Fibroblast of skin of abdomen (primary cell): Measurements from ENCODE around the gene PDE3A. TPM values are rescaled to one million over a fixed set of nuclear protein-coding genes. Genes with fewer than 3 reads are reported as not detected.
"Not testable (repeated sequence)": the region's sequence is repeated elsewhere in the genome, so short reads cannot be mapped to it uniquely, and the experiment has no call there.

Experiments
- DNase-seq: peaks from one replicate; pipeline ENCODE4 v3.0.0-alpha.2; 2013
- polyA plus RNA-seq, 2 experiments: library from polyadenylated mRNA; unstranded; fragments of 120-200 nt; gene quantifications; one replicate each; pipeline ENCODE4 v1.2.1, GENCODE V29; 2013; ENCODE audit not compliant: insufficient read length in 2 of 2

The PDE3A gene
- 1.8 TPM for polyA plus RNA-seq (2013, experiment 1 of 2; ENCODE audit: insufficient read length)
- polyA plus RNA-seq (2013, experiment 2 of 2; ENCODE audit: insufficient read length) = 1.7 TPM

- peak; percentile 81 for DNase-seq
Observed at GRCh38 chr12:20368114-20368650, at the start of gene PDE3A. PDE3A (plus strand) TSS chr12:20368537; CDS start chr12:20369285, 748 bp downstream.

- DNase-seq = no peak
Observed at GRCh38 chr12:20319366-20319765, 49.0 kb upstream of the PDE3A start.

DNA sequence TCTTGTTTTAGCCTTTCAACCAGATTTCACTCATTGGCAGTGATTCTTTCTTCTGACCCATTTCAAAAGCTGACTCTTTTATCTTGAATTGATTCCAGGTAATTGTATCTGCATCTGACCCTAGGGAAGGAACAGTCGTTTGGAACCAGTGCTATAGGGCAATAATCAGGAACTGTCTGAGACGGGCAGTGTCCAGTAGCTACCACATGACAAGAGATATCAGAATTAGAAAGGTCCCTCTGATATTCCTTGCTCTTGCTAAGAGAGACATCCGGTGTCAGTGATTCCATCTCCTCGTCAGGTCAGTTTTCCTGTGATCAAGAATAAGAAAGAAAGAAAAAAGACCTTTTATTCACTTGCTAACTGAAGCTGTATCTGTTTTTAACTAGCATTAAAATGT is 47.8 kb upstream of the PDE3A start:
- no peak for DNase-seq

DNA sequence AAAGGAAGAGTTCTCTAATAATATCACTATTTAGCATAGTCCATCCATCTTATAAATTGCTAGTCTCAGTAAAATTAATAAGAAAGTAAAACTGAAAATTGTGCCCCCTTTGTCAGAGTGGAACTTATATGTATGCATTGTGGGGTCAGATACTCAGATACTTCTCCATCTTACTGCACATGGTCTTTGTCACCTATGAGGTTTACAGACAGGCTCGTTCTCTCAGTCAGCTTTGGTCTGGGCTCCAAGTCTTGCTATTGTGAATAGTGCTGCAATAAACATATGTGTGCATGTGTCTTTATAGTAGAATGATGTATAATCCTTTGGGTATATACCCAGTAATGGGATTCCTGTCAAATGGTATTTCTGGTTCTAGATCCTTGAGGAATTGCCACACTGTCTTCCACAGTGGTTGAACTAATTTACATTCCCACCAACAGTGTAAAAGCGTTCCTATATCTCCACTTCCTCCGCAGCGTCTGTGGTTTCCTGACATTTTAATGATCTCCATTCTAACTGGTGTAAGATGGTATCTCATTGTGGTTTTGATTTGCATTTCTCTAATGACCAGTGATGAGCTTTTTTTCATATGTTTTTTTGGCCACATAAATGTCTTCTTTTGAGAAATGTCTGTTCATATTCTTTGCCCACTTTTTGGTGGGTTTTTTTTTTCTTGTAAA is 37.4 kb upstream of the PDE3A start:
- DNase-seq = not testable (repeated sequence)

GRCh38 chr12:20339060-20339459 is 29.3 kb upstream of the PDE3A start:
- peak; percentile 50 for DNase-seq

DNA sequence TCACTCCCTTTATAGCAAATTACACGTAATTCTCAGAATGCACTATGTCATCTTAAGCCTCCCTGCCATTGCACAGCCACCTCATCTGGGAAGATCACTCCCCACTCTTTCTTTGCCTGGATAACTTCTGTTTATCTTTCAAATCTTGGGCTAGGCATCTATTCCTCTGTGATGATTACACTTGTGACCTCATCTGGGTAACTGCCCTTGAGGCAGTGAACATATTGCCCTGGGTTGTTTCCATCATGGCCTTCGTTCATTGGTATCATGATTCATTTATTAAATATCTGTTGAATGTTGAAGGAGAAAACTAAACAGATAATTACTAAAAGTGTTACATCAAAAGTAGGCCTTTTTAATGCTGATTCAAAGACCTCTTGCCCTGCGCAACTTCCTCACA is 26.2 kb upstream of the PDE3A start:
- peak; percentile 14 for DNase-seq

DNA sequence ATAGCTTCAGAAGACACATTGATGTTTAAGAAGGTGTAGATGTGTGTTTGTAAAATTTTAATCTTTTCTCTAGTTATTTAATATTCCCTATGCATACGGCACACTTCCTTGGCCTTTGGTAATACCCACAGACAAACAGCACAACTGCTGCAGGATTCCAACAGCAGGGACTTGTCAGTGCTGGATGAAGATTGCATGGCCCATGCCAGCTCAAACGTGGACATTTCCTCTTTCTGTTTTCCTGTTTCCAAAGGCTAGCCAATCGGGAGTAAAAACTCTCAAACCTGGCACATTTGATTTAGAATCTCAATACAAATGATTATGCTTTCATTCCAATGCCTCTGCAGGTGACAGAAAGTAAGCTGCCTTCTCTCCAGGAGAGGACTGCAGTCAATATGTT is 22.5 kb upstream of the PDE3A start:
- no peak for DNase-seq

- no peak for DNase-seq
Observed at GRCh38 chr12:20350026-20350425, 18.3 kb upstream of the PDE3A start.

GRCh38 chr12:20350495-20350894 is 17.8 kb upstream of the PDE3A start:
- DNase-seq = peak; percentile 64

- DNase-seq = no peak
Observed at GRCh38 chr12:20351406-20351805, 16.9 kb upstream of the PDE3A start.

DNA sequence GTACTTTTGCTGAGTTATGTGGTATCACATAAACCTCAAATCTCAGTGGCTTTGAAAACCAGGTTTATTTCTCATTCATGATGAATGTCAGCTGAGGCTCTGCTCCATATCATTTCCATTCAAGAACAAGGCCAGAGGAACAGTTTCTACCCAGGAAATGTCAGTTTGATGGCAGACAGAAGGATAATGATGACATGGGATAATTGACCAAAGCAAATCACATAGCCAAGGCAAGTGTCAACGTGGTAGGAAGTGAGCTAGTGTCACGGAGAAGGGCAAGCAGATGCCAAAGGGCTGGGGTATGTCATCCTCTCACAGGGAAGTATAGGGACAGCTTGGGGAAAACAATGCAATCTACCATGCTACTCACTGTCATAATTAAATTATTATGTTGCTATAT is 12.3 kb upstream of the PDE3A start:
- DNase-seq = no peak

DNA sequence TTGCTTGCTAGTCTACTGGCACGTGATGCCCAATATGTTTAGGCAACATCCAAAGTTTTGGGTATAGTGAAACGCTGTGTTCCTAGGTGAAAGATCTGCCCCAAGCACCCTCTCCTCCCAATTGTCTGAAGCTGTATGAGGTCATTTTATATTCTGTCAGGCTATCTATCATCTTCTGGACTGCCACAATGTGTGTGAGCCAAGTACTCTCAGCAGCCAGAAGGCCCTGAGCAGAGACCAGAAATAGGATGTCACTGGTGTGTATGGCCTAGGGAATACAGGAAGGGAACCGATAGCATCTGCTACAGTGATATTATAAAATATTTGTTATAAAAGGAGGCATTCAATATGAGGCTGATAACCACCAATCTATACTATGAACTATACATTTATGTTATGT is 7.9 kb upstream of the PDE3A start:
- no peak for DNase-seq

- no peak for DNase-seq
Observed at GRCh38 chr12:20361416-20361815, 6.9 kb upstream of the PDE3A start.

DNA sequence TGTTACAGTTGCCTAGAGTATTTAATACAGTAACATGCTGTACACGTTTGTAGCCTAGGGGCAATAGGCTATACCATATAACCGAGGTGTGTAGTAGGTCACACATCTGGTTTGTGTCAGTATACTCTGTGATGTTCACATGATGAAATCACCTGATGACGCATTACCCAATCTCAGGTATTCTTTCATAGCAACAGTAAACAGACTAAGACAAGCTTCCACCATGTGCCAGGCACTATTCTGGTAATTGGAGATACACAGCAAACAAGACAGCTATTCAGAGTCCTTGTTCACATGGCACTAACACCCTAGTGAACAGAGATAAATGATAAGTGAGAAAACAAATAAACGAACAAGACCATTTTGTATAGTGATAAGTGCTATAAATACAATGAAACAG is 3.8 kb upstream of the PDE3A start:
- no peak for DNase-seq

DNA sequence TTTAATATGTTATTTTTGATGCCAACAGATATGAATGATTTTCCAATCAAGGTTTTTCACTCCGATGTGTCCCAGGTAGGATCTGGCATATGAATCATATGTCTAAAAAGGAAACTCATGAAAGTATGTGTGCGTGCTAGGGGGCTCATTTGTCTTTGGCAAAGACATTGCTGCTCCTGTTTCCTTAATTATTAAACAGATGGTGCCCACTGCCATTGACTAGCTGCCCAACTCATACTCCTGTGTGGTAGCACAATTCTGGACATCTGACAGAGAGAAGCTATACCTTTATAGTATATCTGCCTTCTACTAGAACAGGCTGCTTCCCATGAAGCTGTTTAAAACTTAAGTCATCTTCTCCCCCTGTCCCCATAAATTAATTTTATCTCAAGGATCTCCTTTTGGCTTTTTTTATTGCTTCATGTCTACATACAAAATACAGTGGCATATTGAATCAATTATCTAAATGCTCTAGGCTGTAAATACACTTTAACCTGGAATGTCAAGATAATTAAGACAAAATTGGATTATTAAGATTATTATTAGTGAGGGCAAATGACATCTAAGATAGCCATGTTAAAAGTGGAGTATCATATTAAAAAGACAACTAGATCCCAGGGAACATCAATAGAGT is 1.4 kb upstream of the PDE3A start:
- DNase-seq = peak; percentile 6

DNA sequence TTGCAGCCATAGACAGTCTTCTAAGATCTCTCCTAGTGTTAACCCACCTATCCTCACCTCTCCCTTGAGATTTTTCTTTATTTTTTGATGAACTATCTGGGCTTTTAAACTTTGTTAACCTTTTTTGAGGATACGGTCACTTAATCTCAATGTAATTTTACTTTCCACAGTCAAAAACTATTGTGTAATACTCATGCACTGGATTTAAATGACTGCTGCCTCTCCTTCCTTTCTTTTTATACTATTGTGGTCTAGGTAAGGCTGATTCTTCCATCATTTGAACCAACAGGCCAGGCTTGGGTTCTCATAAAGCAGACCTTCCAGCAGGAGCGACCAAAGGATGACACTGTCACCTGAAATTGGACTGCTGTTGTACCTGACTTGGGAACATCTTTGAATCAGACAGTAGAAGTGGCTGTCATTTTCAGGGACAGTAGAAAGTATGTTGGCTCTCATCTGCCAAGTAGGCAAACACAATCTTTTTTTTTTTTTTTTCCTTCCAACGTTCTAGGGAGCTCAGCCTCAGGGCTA is 689 bp upstream of the PDE3A start:
- no peak for DNase-seq

GRCh38 chr12:20368651-20369304 is 441 bp downstream of the PDE3A start:
- DNase-seq = peak; percentile 47

GRCh38 chr12:20369305-20370013 is 1.1 kb downstream of the PDE3A start:
- DNase-seq = peak; percentile 66

- DNase-seq = no peak
Observed at GRCh38 chr12:20370014-20370386, 1.7 kb downstream of the PDE3A start.

DNA sequence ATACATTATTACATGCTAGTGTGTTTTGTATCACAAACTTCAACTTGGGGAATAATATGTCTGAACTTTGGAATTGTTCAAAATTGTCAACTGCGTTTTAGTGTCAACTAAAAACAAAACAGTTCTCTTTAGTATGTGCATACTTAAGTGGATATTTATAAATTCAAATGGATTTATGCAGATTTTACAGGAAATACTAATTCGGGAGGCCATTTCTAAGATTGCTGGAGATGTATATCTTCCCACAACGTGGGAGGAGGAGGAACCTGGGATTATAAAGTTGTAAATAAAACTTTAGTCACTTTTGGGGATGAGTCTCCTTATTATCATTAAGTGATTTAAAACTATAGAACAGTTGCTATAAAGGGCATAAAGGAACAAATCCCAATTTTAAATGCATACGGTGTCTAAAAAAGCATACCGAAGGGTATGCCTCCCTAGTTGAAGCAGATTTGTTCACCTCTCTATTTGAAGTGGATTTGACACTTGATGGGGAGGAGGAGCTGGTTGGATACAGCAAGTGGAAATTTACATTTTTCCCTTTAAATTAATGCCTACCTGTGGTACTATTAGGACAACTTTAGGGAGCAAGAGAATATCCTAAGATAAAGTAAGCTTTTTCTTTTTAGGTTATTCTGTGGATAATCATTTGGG is 2.7 kb downstream of the PDE3A start:
- DNase-seq = no peak

- DNase-seq = no peak
Observed at GRCh38 chr12:20372326-20373096, 4.2 kb downstream of the PDE3A start.
